ENCODE results near the gene HLA-DQA2. TPM values are rescaled to one million over a fixed set of nuclear protein-coding genes. Genes with fewer than 3 reads are reported as not detected.

HLA-DQA2 gene
- polyA plus RNA-seq, 1 experiment, result not detected

GRCh38 chr6:32790306-32790705, 49.1 kb downstream of the HLA-DQA2 start:
- H3K9me3 ChIP-seq (ENCODE audit: control insufficient read depth, insufficient read depth, low read length), result no peaks in the 10 kb centered on the region
- H3K4me3 ChIP-seq (ENCODE audit: low read depth, low read length), result no peak overlapping the region
- no peak for DNase-seq (ENCODE audit: low read depth, low spot score)
- peaks cover 19% of the 10 kb centered on the region for H3K27me3 ChIP-seq (ENCODE audit: control insufficient read depth, insufficient read depth, low read length)
- POLR2A ChIA-PET, result no interaction called here
- no peak for TF ChIP-seq CTCF (IDR thresholded peaks at IDR 0.05; ENCODE audit: low read depth, low read length)
- no peak overlapping the region for H3K27ac ChIP-seq (ENCODE audit: low read depth, low read length)
- CTCF ChIA-PET, result interaction anchor here (1.0 kb wide), 1 partner anchor 376 kb away, joined by 3 read pairs; no protein-coding TSS in a partner anchor

- Histone ChIP-seq H3K27me3 (ENCODE audit: control insufficient read depth, insufficient read depth, low read length) (peaks cover 21% of the 10 kb centered on the region), H3K27ac (ENCODE audit: low read depth, low read length) (no peak overlapping the region), H3K9me3 (ENCODE audit: control insufficient read depth, insufficient read depth, low read length) (no peaks in the 10 kb centered on the region), H3K4me3 (ENCODE audit: low read depth, low read length) (no peak overlapping the region)
- POLR2A ChIA-PET, result no interaction called here
- DNase-seq (ENCODE audit: low read depth, low spot score), result no peak
- CTCF ChIA-PET, result interaction anchor here (0.6 to 1.9 kb wide), 5 partner anchors 45 to 550 kb away, joined by 3 to 16 read pairs (median 3); partner anchors contain the start of gene TAP2
- no peak for TF ChIP-seq CTCF (IDR thresholded peaks at IDR 0.05; ENCODE audit: low read depth, low read length)
Measured at GRCh38 chr6:32792901-32793435, 51.8 kb downstream of the HLA-DQA2 start.

- DNase-seq (ENCODE audit: low read depth, low spot score), result no peak
- TF ChIP-seq CTCF (IDR thresholded peaks at IDR 0.05; ENCODE audit: low read depth, low read length), result no peak
- peaks cover 4% of the 10 kb centered on the region; the same call in 1 of the 2 replicates for H3K9me3 ChIP-seq (ENCODE audit: control insufficient read depth, insufficient read depth, low read length)
- H3K4me3 ChIP-seq (ENCODE audit: low read depth, low read length), result no peak overlapping the region
- H3K27ac ChIP-seq (ENCODE audit: low read depth, low read length), result no peak overlapping the region
- ChIA-PET POLR2A (no interaction called here), CTCF (interaction anchor here (0.6 to 1.9 kb wide), 6 partner anchors 9 to 599 kb away, joined by 3 to 16 read pairs (median 4); no protein-coding TSS in a partner anchor)
- H3K27me3 ChIP-seq (ENCODE audit: control insufficient read depth, insufficient read depth, low read length), result peaks cover 19% of the 10 kb centered on the region
Measured at GRCh38 chr6:32794510-32794909, 53.3 kb downstream of the HLA-DQA2 start.

Small RNA genes within 50 kb of the gene (small RNA-seq; reads per million reads assigned to genes)
- gene MIR3135B (ENCODE audit: insufficient read length, low read depth), result not detected

Other genes starting within 250 kb of the HLA-DQA2 start
- not detected in 2 replicates for gene HLA-DRB5, start 211.1 kb upstream of the HLA-DQA2 start, polyA plus RNA-seq (2011; rRNA removed)
- not detected in 2 replicates for gene HLA-DRB1, start 151.5 kb upstream of the HLA-DQA2 start, polyA plus RNA-seq (2011; rRNA removed)
- not detected in 2 replicates for gene HLA-DQA1, start 104.0 kb upstream of the HLA-DQA2 start, polyA plus RNA-seq (2011; rRNA removed)
- gene HLA-DQB1, start 74.7 kb upstream of the HLA-DQA2 start, polyA plus RNA-seq (2011; rRNA removed), result not detected in 2 replicates
- gene HLA-DQB2, start 22.1 kb downstream of the HLA-DQA2 start, polyA plus RNA-seq (2011; rRNA removed), result not detected in 2 replicates
- not detected in 2 replicates for gene HLA-DOB, start 75.6 kb downstream of the HLA-DQA2 start, polyA plus RNA-seq (2011; rRNA removed)
- gene TAP2, start 97.3 kb downstream of the HLA-DQA2 start, polyA plus RNA-seq (2011; rRNA removed), result 15.3 and 15.4 TPM in 2 replicates
- gene PSMB8, start 102.7 kb downstream of the HLA-DQA2 start, polyA plus RNA-seq (2011; rRNA removed), result 62.0 and 70.0 TPM in 2 replicates
- gene TAP1, start 112.3 kb downstream of the HLA-DQA2 start, polyA plus RNA-seq (2011; rRNA removed), result 38.6 and 43.6 TPM in 2 replicates
- gene PSMB9, start 112.8 kb downstream of the HLA-DQA2 start, polyA plus RNA-seq (2011; rRNA removed), result 34.8 and 38.4 TPM in 2 replicates
- gene HLA-DMB, start 199.6 kb downstream of the HLA-DQA2 start, polyA plus RNA-seq (2011; rRNA removed), result 0.07 and 0.12 TPM in 2 replicates
- gene HLA-DMA, start 211.7 kb downstream of the HLA-DQA2 start, polyA plus RNA-seq (2011; rRNA removed), result 7.1 and 8.2 TPM in 2 replicates
- 110 and 138 TPM in 2 replicates for gene BRD2, start 227.2 kb downstream of the HLA-DQA2 start, polyA plus RNA-seq (2011; rRNA removed)

Data from AG04450 (cell line).